Liver (tissue), 9 donors: ENCODE measurements around the gene AIF1. TPM values are rescaled to one million over a fixed set of nuclear protein-coding genes. Genes with fewer than 3 reads are reported as not detected.

Experiments used
- DNase-seq: peaks from one replicate; pipeline ENCODE4 v3.0.0-alpha.2; 2017; ENCODE audit warnings: low spot score
- H3K27ac ChIP-seq, 2 donors: one replicate each; pipeline ENCODE4 v1.7.0; 2013; ENCODE audit warnings: inconsistent platforms in 2 of 2, low read length in 2 of 2, control low read depth in 1 of 2, low read depth in 1 of 2, mild to moderate bottlenecking in 1 of 2
- H3K27me3 ChIP-seq, 4 donors: one replicate each; pipeline versions ENCODE4 v1.6.1 to v1.7.0; 2013; ENCODE audit warnings: low read length in 3 of 4, inconsistent platforms in 1 of 4, mild to moderate bottlenecking in 1 of 4, moderate library complexity in 1 of 4; ENCODE audit not compliant: control insufficient read depth in 4 of 4, insufficient read depth in 4 of 4
- H3K36me3 ChIP-seq, 4 donors: one replicate each; pipeline versions ENCODE4 v1.6.1 to v1.7.0; 2013; ENCODE audit warnings: low read length in 3 of 4, mild to moderate bottlenecking in 3 of 4, low read depth in 1 of 4, moderate library complexity in 1 of 4; ENCODE audit not compliant: control insufficient read depth in 4 of 4, insufficient read depth in 3 of 4
- H3K4me1 ChIP-seq, 4 donors: one replicate each; pipeline versions ENCODE4 v1.6.1 to v1.7.0; 2013; ENCODE audit warnings: low read length in 3 of 4, mild to moderate bottlenecking in 3 of 4, moderate library complexity in 1 of 4; ENCODE audit not compliant: control insufficient read depth in 4 of 4, insufficient read depth in 4 of 4
- H3K4me3 ChIP-seq, 3 donors: one replicate each; pipeline versions ENCODE4 v1.6.1 to v1.7.0; 2013; ENCODE audit warnings: low read length in 3 of 3, control low read depth in 1 of 3, low read depth in 1 of 3, mild to moderate bottlenecking in 1 of 3
- H3K9ac ChIP-seq, 2 donors: one replicate each; pipeline ENCODE4 v1.7.0; 2013; ENCODE audit warnings: low read length in 2 of 2, mild to moderate bottlenecking in 2 of 2, moderate library complexity in 2 of 2, control low read depth in 1 of 2, low read depth in 1 of 2
- H3K9me3 ChIP-seq, 4 donors: one replicate each; pipeline versions ENCODE4 v1.6.1 to v1.7.0; 2013; ENCODE audit warnings: low read length in 3 of 4; ENCODE audit not compliant: control insufficient read depth in 4 of 4
- EGR1 ChIP-seq, 2 donors: IDR thresholded peaks; 2 replicates each; pipeline ENCODE4 v1.6.1; 2016 to 2018; ENCODE audit warnings: antibody characterized with exemption in 2 of 2, low read depth in 2 of 2
- FOXA1 ChIP-seq: IDR thresholded peaks from 2 replicates; pipeline ENCODE4 v1.6.1; 2016; ENCODE audit warnings: antibody characterized with exemption
- FOXA2 ChIP-seq: IDR thresholded peaks from 2 replicates; pipeline ENCODE4 v1.6.1; 2016; ENCODE audit warnings: antibody characterized with exemption
- GABPA ChIP-seq, 2 donors: IDR thresholded peaks in 1 of 2; conservative IDR thresholded peaks in 1 of 2; 2 replicates each; pipeline ENCODE4 v1.6.1; 2016; ENCODE audit warnings: antibody characterized with exemption in 2 of 2, mild to moderate bottlenecking in 1 of 2, moderate library complexity in 1 of 2
- HNF4A ChIP-seq, 2 donors: conservative IDR thresholded peaks; 2 replicates each; pipeline ENCODE4 v1.6.1; 2016; ENCODE audit warnings: antibody characterized with exemption in 2 of 2, mild to moderate bottlenecking in 2 of 2
- HNF4G ChIP-seq: IDR thresholded peaks from 2 replicates; pipeline ENCODE4 v1.6.1; 2016; ENCODE audit warnings: antibody characterized with exemption
- JUND ChIP-seq, 2 donors: IDR thresholded peaks; 2 replicates each; pipeline ENCODE4 v1.6.1; 2016; ENCODE audit warnings: antibody characterized with exemption in 2 of 2
- NR2F2 ChIP-seq: IDR thresholded peaks from 2 replicates; pipeline ENCODE4 v1.6.1; 2016; ENCODE audit warnings: antibody characterized with exemption
- RAD21 ChIP-seq, 2 donors: IDR thresholded peaks; 2 replicates each; pipeline ENCODE4 v1.6.1; 2016; ENCODE audit warnings: antibody characterized with exemption in 2 of 2, mild to moderate bottlenecking in 2 of 2
- RXRA ChIP-seq, 2 donors: IDR thresholded peaks; 2 replicates each; pipeline ENCODE4 v1.6.1; 2017 to 2018; ENCODE audit warnings: antibody characterized with exemption in 2 of 2, mild to moderate bottlenecking in 1 of 2
- SP1 ChIP-seq: IDR thresholded peaks from 2 replicates; pipeline ENCODE4 v1.6.1; 2018; ENCODE audit warnings: antibody characterized with exemption, mild to moderate bottlenecking
- TAF1 ChIP-seq: conservative IDR thresholded peaks from 2 replicates; pipeline ENCODE4 v1.6.1; 2016; ENCODE audit warnings: antibody characterized with exemption, mild to moderate bottlenecking
- YY1 ChIP-seq: IDR thresholded peaks from 2 replicates; pipeline ENCODE4 v1.6.1; 2016; ENCODE audit warnings: antibody characterized with exemption, mild to moderate bottlenecking
- WGBS: extraction: QIAGEN DNeasy Blood & Tissue Kit; methylation state at CpG from one replicate; pipeline ENCODE4 v1.1.7; 2013; 5-methylcytosine and 5-hydroxymethylcytosine counted together
- polyA plus RNA-seq, 2 donors: library from polyadenylated mRNA; stranded (reverse) in 1 of 2; unstranded in 1 of 2; fragments of 200-250 nt in 1 of 2; fragments of >200 nt in 1 of 2; fragmentation: Nextera tagmentation in 1 of 2; extraction: Ambion mirVana in 1 of 2; gene quantifications; one replicate each; pipeline versions ENCODE4 v1.2.1 to v1.2.3, GENCODE V29; 2013 to 2015
- total RNA-seq, 2 donors: library from RNA; depleted of rRNA; stranded (reverse); fragments of >200 nt; gene quantifications; one replicate each; pipeline ENCODE4 v1.2.3, GENCODE V29; 2014
- TF ChIP-seq, protein P1 (sequence below): IDR thresholded peaks from 2 replicates; pipeline ENCODE4 v1.6.1; 2016; ENCODE audit warnings: antibody characterized with exemption
- TF ChIP-seq, protein P2 (sequence below): IDR thresholded peaks from 2 replicates; pipeline ENCODE4 v1.6.1; 2016; ENCODE audit warnings: antibody characterized with exemption
- TF ChIP-seq, protein P3 (sequence below): IDR thresholded peaks from 2 replicates; pipeline ENCODE4 v1.6.1; 2016; ENCODE audit warnings: antibody characterized with exemption, mild to moderate bottlenecking
- TF ChIP-seq, protein P4 (sequence below): fragments of 150-350 bp; IDR thresholded peaks from 2 replicates; pipeline ENCODE4 v1.5.1; 2017; ENCODE audit warnings: improper control_type of control experiment, low read depth, low read length; ENCODE audit not compliant: missing input control
- TF ChIP-seq, protein P5 (sequence below): IDR thresholded peaks from 2 replicates; pipeline ENCODE4 v1.6.1; 2016; ENCODE audit warnings: antibody characterized with exemption
- donor health status: healthy.
- donor health status: healthy.
- donor health status: healthy.
- donor health status: healthy.
- donor health status: healthy.

Gene AIF1
- total and polyA plus RNA-seq, 4 donors, result 12.2 to 46.8 (median 26.7) TPM

DNA sequence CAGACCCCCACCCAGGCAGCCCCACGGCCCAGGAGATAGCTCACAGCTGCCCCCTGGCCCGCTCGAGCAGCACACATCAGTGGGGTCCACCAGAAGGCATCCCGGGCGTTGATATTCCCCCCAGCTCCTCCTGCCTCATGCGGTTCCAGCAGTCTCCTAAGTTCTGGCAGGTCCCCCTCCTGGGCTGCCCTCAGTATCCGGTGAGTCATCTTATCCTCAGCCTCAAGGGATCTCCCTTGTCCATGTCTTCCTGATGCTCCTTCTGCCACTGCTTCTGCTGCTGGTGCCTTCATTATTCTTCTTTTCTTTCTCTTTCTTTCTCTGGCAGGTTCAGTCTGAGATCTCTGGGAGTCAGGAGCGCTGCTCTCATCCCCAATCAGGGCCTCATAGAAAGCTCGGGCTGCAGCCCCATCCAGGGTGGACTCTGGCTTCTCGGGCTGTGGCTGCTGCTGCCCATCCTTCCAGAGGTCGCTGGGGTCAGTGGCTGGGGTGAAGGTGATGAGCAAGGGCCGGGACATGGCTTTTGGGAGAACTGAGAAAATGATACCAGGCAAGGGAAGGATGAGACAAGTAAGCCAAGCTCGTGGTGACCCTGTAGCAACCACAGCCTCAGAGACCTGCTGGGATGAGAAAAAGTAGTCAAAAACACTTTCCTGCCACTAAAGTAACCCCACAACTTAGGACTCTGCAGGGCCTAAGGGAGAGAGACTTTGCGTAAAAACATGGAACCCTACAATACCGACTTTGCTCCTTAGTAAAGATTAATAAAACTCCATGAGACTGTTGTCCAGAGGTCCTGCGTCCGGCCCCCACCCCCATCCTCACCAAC, 49.1 kb downstream of the AIF1 start:
- Histone ChIP-seq H3K36me3 (peaks cover 2 to 23% (median 20%) of the 10 kb centered on the region in 4 donors), H3K9me3 (no peaks in the 10 kb centered on the region), H3K4me1 (peaks cover 12 to 57% (median 43%) of the 10 kb centered on the region in 4 donors), H3K27me3 (no peaks in the 10 kb centered on the region), H3K27ac (peak overlapping the region; percentile 94 to 96), H3K4me3 (peak overlapping the region; percentile 86 to 87 (median 87)), H3K9ac (peak overlapping the region; percentile 71 to 94)
- peak; percentile 35 to 52 for TF ChIP-seq HNF4A (conservative IDR thresholded peaks at IDR 0.05)
- TF ChIP-seq FOXA1, result no peak
- TF ChIP-seq, protein P1, sequence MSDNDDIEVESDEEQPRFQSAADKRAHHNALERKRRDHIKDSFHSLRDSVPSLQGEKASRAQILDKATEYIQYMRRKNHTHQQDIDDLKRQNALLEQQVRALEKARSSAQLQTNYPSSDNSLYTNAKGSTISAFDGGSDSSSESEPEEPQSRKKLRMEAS, result no peak
- TF ChIP-seq NR2F2, result peak; percentile 37
- TF ChIP-seq SP1, result no peak
- TF ChIP-seq JUND (IDR thresholded peaks at IDR 0.05), result peak; percentile 53 to 63
- TF ChIP-seq YY1, result no peak
- TF ChIP-seq, protein P2, sequence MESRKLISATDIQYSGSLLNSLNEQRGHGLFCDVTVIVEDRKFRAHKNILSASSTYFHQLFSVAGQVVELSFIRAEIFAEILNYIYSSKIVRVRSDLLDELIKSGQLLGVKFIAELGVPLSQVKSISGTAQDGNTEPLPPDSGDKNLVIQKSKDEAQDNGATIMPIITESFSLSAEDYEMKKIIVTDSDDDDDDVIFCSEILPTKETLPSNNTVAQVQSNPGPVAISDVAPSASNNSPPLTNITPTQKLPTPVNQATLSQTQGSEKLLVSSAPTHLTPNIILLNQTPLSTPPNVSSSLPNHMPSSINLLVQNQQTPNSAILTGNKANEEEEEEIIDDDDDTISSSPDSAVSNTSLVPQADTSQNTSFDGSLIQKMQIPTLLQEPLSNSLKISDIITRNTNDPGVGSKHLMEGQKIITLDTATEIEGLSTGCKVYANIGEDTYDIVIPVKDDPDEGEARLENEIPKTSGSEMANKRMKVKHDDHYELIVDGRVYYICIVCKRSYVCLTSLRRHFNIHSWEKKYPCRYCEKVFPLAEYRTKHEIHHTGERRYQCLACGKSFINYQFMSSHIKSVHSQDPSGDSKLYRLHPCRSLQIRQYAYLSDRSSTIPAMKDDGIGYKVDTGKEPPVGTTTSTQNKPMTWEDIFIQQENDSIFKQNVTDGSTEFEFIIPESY, result no peak
- TF ChIP-seq FOXA2, result no peak
- no peak for TF ChIP-seq RAD21 (IDR thresholded peaks at IDR 0.05)
- TF ChIP-seq, protein P3, sequence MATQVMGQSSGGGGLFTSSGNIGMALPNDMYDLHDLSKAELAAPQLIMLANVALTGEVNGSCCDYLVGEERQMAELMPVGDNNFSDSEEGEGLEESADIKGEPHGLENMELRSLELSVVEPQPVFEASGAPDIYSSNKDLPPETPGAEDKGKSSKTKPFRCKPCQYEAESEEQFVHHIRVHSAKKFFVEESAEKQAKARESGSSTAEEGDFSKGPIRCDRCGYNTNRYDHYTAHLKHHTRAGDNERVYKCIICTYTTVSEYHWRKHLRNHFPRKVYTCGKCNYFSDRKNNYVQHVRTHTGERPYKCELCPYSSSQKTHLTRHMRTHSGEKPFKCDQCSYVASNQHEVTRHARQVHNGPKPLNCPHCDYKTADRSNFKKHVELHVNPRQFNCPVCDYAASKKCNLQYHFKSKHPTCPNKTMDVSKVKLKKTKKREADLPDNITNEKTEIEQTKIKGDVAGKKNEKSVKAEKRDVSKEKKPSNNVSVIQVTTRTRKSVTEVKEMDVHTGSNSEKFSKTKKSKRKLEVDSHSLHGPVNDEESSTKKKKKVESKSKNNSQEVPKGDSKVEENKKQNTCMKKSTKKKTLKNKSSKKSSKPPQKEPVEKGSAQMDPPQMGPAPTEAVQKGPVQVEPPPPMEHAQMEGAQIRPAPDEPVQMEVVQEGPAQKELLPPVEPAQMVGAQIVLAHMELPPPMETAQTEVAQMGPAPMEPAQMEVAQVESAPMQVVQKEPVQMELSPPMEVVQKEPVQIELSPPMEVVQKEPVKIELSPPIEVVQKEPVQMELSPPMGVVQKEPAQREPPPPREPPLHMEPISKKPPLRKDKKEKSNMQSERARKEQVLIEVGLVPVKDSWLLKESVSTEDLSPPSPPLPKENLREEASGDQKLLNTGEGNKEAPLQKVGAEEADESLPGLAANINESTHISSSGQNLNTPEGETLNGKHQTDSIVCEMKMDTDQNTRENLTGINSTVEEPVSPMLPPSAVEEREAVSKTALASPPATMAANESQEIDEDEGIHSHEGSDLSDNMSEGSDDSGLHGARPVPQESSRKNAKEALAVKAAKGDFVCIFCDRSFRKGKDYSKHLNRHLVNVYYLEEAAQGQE, result no peak
- TF ChIP-seq TAF1, result no peak
- TF ChIP-seq, protein P4, sequence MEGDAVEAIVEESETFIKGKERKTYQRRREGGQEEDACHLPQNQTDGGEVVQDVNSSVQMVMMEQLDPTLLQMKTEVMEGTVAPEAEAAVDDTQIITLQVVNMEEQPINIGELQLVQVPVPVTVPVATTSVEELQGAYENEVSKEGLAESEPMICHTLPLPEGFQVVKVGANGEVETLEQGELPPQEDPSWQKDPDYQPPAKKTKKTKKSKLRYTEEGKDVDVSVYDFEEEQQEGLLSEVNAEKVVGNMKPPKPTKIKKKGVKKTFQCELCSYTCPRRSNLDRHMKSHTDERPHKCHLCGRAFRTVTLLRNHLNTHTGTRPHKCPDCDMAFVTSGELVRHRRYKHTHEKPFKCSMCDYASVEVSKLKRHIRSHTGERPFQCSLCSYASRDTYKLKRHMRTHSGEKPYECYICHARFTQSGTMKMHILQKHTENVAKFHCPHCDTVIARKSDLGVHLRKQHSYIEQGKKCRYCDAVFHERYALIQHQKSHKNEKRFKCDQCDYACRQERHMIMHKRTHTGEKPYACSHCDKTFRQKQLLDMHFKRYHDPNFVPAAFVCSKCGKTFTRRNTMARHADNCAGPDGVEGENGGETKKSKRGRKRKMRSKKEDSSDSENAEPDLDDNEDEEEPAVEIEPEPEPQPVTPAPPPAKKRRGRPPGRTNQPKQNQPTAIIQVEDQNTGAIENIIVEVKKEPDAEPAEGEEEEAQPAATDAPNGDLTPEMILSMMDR, result no peak
- TF ChIP-seq RXRA (IDR thresholded peaks at IDR 0.05), result peak in 1 of 2 donors; percentile 11
- TF ChIP-seq, protein P5, sequence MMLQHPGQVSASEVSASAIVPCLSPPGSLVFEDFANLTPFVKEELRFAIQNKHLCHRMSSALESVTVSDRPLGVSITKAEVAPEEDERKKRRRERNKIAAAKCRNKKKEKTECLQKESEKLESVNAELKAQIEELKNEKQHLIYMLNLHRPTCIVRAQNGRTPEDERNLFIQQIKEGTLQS, result no peak
- no peak for TF ChIP-seq EGR1 (IDR thresholded peaks at IDR 0.05; ENCODE audit: low read depth in 2 of 2)
- no peak for TF ChIP-seq GABPA (IDR thresholded peaks at IDR 0.05 in 1 of 2, conservative IDR thresholded peaks at IDR 0.05 in 1 of 2)
- no peak for TF ChIP-seq HNF4G
- DNase-seq, result peak; percentile 48
- 26% methylated on average over 17 of the region's 17 CpGs for WGBS
